Measurements from ENCODE around the gene B4GALNT2.

Gene B4GALNT2

DNA sequence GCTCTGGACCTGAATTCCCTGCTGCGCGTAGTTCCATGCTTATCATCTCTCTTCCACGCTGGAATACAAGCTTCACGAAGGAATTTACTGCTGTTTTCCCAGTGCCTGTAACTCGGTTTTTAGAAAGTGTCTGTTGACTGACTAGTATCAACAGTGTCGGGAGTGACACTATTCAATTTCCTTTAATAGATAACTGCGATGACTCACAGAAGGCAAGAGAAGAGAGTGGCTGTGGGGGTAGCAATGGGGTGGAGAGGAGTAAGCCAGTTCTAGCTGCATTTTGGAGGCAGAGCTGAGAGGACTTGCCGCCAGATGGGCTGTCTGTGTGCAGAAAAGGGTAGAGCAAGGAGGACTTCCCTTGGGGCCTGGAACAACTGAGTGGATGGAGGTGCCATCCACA lies 25.2 kb downstream of the B4GALNT2 start:
- no peak; the same call in 2 of the 3 replicates for ATAC-seq
- TF ChIP-seq ZC3H10 (CRISPR knock-in tag; IDR thresholded peaks at IDR 0.05) (no peak), OSR1 (CRISPR knock-in tag; IDR thresholded peaks at IDR 0.05) (no peak), ESRRG (CRISPR knock-in tag; IDR thresholded peaks at IDR 0.05) (no peak), CSDC2 (CRISPR knock-in tag; IDR thresholded peaks at IDR 0.05) (no peak), BACH2 (CRISPR knock-in tag; IDR thresholded peaks at IDR 0.05; ENCODE audit: borderline replicate concordance) (no peak), TCF4 (CRISPR knock-in tag; IDR thresholded peaks at IDR 0.05; ENCODE audit: borderline replicate concordance) (no peak), ZNF8 (CRISPR knock-in tag; IDR thresholded peaks at IDR 0.05) (no peak), TOX (CRISPR knock-in tag; IDR thresholded peaks at IDR 0.05; ENCODE audit: borderline replicate concordance) (no peak)
- TF ChIP-seq, protein P1, sequence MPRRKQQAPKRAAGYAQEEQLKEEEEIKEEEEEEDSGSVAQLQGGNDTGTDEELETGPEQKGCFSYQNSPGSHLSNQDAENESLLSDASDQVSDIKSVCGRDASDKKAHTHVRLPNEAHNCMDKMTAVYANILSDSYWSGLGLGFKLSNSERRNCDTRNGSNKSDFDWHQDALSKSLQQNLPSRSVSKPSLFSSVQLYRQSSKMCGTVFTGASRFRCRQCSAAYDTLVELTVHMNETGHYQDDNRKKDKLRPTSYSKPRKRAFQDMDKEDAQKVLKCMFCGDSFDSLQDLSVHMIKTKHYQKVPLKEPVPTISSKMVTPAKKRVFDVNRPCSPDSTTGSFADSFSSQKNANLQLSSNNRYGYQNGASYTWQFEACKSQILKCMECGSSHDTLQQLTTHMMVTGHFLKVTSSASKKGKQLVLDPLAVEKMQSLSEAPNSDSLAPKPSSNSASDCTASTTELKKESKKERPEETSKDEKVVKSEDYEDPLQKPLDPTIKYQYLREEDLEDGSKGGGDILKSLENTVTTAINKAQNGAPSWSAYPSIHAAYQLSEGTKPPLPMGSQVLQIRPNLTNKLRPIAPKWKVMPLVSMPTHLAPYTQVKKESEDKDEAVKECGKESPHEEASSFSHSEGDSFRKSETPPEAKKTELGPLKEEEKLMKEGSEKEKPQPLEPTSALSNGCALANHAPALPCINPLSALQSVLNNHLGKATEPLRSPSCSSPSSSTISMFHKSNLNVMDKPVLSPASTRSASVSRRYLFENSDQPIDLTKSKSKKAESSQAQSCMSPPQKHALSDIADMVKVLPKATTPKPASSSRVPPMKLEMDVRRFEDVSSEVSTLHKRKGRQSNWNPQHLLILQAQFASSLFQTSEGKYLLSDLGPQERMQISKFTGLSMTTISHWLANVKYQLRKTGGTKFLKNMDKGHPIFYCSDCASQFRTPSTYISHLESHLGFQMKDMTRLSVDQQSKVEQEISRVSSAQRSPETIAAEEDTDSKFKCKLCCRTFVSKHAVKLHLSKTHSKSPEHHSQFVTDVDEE (CRISPR knock-in tag; IDR thresholded peaks at IDR 0.05): no peak
- TF ChIP-seq, protein P2, sequence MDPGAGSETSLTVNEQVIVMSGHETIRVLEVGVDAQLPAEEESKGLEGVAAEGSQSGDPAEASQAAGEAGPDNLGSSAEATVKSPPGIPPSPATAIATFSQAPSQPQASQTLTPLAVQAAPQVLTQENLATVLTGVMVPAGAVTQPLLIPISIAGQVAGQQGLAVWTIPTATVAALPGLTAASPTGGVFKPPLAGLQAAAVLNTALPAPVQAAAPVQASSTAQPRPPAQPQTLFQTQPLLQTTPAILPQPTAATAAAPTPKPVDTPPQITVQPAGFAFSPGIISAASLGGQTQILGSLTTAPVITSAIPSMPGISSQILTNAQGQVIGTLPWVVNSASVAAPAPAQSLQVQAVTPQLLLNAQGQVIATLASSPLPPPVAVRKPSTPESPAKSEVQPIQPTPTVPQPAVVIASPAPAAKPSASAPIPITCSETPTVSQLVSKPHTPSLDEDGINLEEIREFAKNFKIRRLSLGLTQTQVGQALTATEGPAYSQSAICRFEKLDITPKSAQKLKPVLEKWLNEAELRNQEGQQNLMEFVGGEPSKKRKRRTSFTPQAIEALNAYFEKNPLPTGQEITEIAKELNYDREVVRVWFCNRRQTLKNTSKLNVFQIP (CRISPR knock-in tag; IDR thresholded peaks at IDR 0.05; ENCODE audit: borderline replicate concordance, low read depth): no peak

DNA sequence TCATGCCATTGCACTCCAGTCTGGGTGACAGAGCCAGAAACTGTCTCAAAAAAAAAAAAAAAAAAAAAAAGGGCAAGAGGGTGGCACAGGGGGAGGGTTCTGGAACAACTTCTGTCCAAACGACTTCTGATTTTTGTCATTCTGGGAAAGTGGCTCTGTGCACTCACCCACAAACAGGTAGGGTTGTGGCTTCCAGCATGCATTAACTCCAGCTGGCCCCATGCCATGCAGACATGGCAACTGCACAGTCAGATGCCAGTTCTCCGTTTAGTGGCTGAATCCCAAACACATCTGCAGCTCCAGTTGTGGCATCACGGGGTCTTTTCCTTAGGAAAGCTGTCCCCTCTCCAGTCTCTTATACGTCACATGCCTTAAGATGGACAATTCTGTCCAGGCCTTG lies 30.3 kb downstream of the B4GALNT2 start:
- no peak for TF ChIP-seq SNAI2 (CRISPR knock-in tag; IDR thresholded peaks at IDR 0.05)
- no peak for TF ChIP-seq GLIS3 (CRISPR knock-in tag; IDR thresholded peaks at IDR 0.05)
- TF ChIP-seq RARB (CRISPR knock-in tag; IDR thresholded peaks at IDR 0.05): no peak
- no peak for TF ChIP-seq ZC3H10 (CRISPR knock-in tag; IDR thresholded peaks at IDR 0.05)
- TF ChIP-seq, protein P2 (CRISPR knock-in tag; IDR thresholded peaks at IDR 0.05; ENCODE audit: borderline replicate concordance, low read depth): no peak
- TF ChIP-seq, protein P3, sequence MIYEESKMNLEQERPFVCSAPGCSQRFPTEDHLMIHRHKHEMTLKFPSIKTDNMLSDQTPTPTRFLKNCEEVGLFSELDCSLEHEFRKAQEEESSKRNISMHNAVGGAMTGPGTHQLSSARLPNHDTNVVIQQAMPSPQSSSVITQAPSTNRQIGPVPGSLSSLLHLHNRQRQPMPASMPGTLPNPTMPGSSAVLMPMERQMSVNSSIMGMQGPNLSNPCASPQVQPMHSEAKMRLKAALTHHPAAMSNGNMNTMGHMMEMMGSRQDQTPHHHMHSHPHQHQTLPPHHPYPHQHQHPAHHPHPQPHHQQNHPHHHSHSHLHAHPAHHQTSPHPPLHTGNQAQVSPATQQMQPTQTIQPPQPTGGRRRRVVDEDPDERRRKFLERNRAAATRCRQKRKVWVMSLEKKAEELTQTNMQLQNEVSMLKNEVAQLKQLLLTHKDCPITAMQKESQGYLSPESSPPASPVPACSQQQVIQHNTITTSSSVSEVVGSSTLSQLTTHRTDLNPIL (CRISPR knock-in tag; IDR thresholded peaks at IDR 0.05; ENCODE audit: low read depth): no peak
- no peak for TF ChIP-seq ZNF70 (CRISPR knock-in tag; IDR thresholded peaks at IDR 0.05)
- no peak for TF ChIP-seq ZFP30 (CRISPR knock-in tag; IDR thresholded peaks at IDR 0.05)
- TF ChIP-seq PPARA (CRISPR knock-in tag; IDR thresholded peaks at IDR 0.05; ENCODE audit: borderline replicate concordance): no peak
- TF ChIP-seq, protein P4, sequence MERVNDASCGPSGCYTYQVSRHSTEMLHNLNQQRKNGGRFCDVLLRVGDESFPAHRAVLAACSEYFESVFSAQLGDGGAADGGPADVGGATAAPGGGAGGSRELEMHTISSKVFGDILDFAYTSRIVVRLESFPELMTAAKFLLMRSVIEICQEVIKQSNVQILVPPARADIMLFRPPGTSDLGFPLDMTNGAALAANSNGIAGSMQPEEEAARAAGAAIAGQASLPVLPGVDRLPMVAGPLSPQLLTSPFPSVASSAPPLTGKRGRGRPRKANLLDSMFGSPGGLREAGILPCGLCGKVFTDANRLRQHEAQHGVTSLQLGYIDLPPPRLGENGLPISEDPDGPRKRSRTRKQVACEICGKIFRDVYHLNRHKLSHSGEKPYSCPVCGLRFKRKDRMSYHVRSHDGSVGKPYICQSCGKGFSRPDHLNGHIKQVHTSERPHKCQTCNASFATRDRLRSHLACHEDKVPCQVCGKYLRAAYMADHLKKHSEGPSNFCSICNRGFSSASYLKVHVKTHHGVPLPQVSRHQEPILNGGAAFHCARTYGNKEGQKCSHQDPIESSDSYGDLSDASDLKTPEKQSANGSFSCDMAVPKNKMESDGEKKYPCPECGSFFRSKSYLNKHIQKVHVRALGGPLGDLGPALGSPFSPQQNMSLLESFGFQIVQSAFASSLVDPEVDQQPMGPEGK (CRISPR knock-in tag; IDR thresholded peaks at IDR 0.05; ENCODE audit: borderline replicate concordance): no peak
- TF ChIP-seq ZFP3 (CRISPR knock-in tag; IDR thresholded peaks at IDR 0.05): no peak
- TF ChIP-seq OSR1 (CRISPR knock-in tag; IDR thresholded peaks at IDR 0.05): no peak
- no peak for TF ChIP-seq TCF4 (CRISPR knock-in tag; IDR thresholded peaks at IDR 0.05; ENCODE audit: borderline replicate concordance)
- TF ChIP-seq ISL1 (CRISPR knock-in tag; IDR thresholded peaks at IDR 0.05): no peak
- no peak for TF ChIP-seq ESRRG (CRISPR knock-in tag; IDR thresholded peaks at IDR 0.05)
- no peak for TF ChIP-seq ARNTL (CRISPR knock-in tag; IDR thresholded peaks at IDR 0.05; ENCODE audit: borderline replicate concordance, low read depth)
- no peak for TF ChIP-seq TOX (CRISPR knock-in tag; IDR thresholded peaks at IDR 0.05; ENCODE audit: borderline replicate concordance)
- TF ChIP-seq, protein P5, sequence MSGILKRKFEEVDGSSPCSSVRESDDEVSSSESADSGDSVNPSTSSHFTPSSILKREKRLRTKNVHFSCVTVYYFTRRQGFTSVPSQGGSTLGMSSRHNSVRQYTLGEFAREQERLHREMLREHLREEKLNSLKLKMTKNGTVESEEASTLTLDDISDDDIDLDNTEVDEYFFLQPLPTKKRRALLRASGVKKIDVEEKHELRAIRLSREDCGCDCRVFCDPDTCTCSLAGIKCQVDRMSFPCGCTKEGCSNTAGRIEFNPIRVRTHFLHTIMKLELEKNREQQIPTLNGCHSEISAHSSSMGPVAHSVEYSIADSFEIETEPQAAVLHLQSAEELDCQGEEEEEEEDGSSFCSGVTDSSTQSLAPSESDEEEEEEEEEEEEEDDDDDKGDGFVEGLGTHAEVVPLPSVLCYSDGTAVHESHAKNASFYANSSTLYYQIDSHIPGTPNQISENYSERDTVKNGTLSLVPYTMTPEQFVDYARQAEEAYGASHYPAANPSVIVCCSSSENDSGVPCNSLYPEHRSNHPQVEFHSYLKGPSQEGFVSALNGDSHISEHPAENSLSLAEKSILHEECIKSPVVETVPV (CRISPR knock-in tag; IDR thresholded peaks at IDR 0.05): no peak
- ATAC-seq: no peak
